ENCODE measurements around the gene GAS6.

GAS6 gene

GRCh38 chr13:113860665-113861432, 3.0 kb downstream of the GAS6 start:
- DNase-seq (ENCODE audit: low read depth in 2 of 2): peak in 1 of 2 donors; percentile 48
- TF ChIP-seq CTCF (IDR thresholded peaks at IDR 0.05; ENCODE audit: low read depth, low read length): no peak
- no peak overlapping the region for H3K4me3 ChIP-seq (replicated peaks in 1 of 2; ENCODE audit: low read depth in 2 of 2, low read length in 2 of 2)

GRCh38 chr13:113860051-113860664, 3.7 kb downstream of the GAS6 start:
- TF ChIP-seq CTCF (IDR thresholded peaks at IDR 0.05; ENCODE audit: low read depth, low read length): no peak
- no peak for DNase-seq (ENCODE audit: low read depth in 2 of 2)
- no peak overlapping the region for H3K4me3 ChIP-seq (replicated peaks in 1 of 2; ENCODE audit: low read depth in 2 of 2, low read length in 2 of 2)

- no peak overlapping the region for H3K4me3 ChIP-seq (replicated peaks in 1 of 2; ENCODE audit: low read depth in 2 of 2, low read length in 2 of 2)
- no peak for TF ChIP-seq CTCF (IDR thresholded peaks at IDR 0.05; ENCODE audit: low read depth, low read length)
- no peak for DNase-seq (ENCODE audit: low read depth in 2 of 2)
Observed at GRCh38 chr13:113859311-113860050, 4.4 kb downstream of the GAS6 start.

GRCh38 chr13:113857531-113858195, 6.2 kb downstream of the GAS6 start:
- H3K4me3 ChIP-seq (replicated peaks in 1 of 2; ENCODE audit: low read depth in 2 of 2, low read length in 2 of 2): no peak overlapping the region
- no peak for TF ChIP-seq CTCF (IDR thresholded peaks at IDR 0.05; ENCODE audit: low read depth, low read length)
- DNase-seq (ENCODE audit: low read depth in 2 of 2): no peak

GRCh38 chr13:113856716-113857065, 7.2 kb downstream of the GAS6 start:
- TF ChIP-seq CTCF (IDR thresholded peaks at IDR 0.05; ENCODE audit: low read depth, low read length): no peak
- no peak overlapping the region for H3K4me3 ChIP-seq (replicated peaks in 1 of 2; ENCODE audit: low read depth in 2 of 2, low read length in 2 of 2)
- DNase-seq (ENCODE audit: low read depth in 2 of 2): peak; percentile 48 to 72

GRCh38 chr13:113855931-113856715, 7.8 kb downstream of the GAS6 start:
- DNase-seq (ENCODE audit: low read depth in 2 of 2): no peak
- TF ChIP-seq CTCF (IDR thresholded peaks at IDR 0.05; ENCODE audit: low read depth, low read length): no peak
- H3K4me3 ChIP-seq (replicated peaks in 1 of 2; ENCODE audit: low read depth in 2 of 2, low read length in 2 of 2): no peak overlapping the region
